ENCODE measurements around the gene WDR91.

- TF ChIP-seq CTCF (conservative IDR thresholded peaks at IDR 0.05) (0 out of 2 replicates have a peak, but pooled peaks have one; percentile 34), EZH2 (IDR thresholded peaks at IDR 0.05; ENCODE audit: low read depth) (no peak)
Observed at GRCh38 chr7:135232720-135233119, 21.4 kb upstream of the WDR91 start.
